ENCODE results near the gene CLRN1. TPM values are rescaled to one million over a fixed set of nuclear protein-coding genes. Genes with fewer than 3 reads are reported as not detected.

The CLRN1 gene
- total RNA-seq, 1 donor from 2014 or later = not detected

DNA sequence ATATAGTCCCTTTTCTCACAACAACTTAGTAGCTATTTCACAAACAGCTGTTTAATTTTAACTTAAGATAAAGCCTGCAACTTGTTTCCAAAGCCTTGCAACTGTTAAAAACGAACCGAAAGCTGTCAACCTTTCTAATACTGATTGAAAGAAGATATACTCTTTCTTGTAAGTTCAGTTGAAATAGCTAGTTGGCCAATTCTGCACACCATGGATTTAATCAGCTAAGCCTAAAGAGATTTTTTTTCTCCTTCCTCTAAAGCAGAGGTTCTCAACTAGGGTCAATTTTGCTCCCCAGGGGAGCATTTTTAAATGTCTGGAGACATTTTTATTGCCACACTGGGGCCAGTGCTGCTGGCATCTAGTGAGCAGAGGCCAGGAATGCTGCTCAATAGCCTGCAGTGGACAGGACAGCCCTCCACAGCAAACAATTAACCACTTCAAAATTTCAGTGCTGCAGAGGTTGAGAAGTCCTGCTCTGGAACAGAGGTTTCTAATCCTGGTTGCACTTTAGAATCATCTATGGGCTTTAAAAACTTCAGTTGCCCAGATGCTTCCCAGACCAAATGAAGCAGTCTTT is 93.4 kb downstream of the CLRN1 start:
- no peak for FAIRE-seq
- no peak for DNase-seq (ENCODE audit: low spot score in 2 of 2)

DNA sequence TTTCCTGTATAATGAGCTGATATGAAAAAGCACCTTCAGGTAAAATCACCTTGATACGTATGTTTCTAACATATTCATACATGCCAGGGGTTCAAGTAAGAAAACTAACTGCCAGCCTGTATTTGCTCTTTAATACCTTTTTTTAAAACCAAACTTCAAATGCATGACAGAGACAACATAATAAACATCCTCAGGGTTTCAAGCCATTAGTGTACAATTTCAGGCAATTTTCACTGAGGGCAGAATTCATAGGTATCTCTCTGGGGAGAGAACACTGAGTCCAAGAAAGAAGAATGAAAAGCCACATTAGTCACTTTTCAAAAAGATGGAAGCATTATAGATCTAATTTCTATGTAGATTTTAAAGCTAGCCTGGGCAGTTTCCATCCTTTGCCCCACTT is 94.2 kb downstream of the CLRN1 start:
- DNase-seq (ENCODE audit: low spot score in 2 of 2) (no peak), FAIRE-seq (no peak)

DNA sequence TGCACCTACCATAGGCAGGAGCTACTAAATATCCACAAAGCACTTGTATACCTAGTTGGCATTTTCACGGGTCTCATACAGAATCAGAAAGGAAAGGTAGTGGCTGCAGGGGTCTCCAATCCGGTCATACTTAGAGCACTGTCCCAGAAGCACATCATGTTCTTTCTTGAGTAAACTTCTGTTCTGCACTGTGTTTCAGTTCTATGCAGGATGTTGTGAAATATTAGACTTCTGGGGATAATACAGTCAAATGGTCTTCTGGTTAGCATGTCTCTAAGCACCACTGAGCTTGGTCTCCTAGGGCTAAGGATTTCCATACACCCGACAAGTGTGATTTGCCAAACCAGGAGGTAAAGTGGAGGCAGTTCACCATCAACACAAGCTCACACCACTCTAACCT is 95.2 kb downstream of the CLRN1 start:
- DNase-seq (ENCODE audit: low spot score in 2 of 2) (no peak), FAIRE-seq (no peak)

DNA sequence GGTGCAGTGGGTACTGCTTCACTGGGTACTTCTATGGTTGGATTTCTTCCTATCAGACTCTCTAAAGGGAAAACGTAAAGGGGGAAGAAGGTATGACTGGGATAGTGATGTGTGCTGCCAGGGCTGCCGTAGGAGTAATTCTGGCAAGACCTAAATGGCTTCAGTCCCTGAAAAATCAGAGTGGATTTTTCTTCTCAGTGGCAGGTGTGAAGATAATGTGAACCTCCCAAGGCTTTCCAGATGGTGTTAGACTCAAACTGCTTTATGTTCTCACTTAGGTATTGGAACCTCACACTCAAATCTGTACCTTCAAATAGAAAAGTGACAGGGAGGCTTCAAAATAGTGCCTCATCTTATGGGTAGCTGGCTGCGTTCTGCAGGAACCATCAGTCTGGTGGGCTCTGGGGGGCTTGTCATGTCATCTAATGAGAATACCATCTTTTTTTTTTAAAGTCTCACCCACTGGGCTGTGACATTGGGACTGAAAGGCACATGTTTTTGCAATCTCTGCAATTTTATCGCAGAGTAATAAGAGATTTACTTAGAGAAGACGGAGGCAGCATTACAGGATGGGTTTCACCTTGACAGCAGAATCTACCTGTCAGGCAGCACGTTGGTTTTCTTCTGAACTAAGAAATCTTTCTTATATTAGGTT is 95.8 kb downstream of the CLRN1 start:
- no peak for DNase-seq (ENCODE audit: low spot score in 2 of 2)
- FAIRE-seq = no peak

Other genes with a start within 250 kb of the CLRN1 start
- 22.8 TPM for gene SIAH2, start 209.6 kb downstream of the CLRN1 start, total RNA-seq
- gene MINDY4B, start 67.3 kb downstream of the CLRN1 start, total RNA-seq = under 0.01 TPM
- gene MED12L, start 112.9 kb upstream of the CLRN1 start, total RNA-seq = 6.1 TPM
- gene GPR171, start 230.5 kb upstream of the CLRN1 start, total RNA-seq = not detected

Data from frontal cortex (tissue), 4 donors.